ENCODE measurements around the gene KRTAP2-3.
"Not testable (repeated sequence)": the region's sequence is repeated elsewhere in the genome, so short reads cannot be mapped to it uniquely, and the experiment has no call there.

DNA sequence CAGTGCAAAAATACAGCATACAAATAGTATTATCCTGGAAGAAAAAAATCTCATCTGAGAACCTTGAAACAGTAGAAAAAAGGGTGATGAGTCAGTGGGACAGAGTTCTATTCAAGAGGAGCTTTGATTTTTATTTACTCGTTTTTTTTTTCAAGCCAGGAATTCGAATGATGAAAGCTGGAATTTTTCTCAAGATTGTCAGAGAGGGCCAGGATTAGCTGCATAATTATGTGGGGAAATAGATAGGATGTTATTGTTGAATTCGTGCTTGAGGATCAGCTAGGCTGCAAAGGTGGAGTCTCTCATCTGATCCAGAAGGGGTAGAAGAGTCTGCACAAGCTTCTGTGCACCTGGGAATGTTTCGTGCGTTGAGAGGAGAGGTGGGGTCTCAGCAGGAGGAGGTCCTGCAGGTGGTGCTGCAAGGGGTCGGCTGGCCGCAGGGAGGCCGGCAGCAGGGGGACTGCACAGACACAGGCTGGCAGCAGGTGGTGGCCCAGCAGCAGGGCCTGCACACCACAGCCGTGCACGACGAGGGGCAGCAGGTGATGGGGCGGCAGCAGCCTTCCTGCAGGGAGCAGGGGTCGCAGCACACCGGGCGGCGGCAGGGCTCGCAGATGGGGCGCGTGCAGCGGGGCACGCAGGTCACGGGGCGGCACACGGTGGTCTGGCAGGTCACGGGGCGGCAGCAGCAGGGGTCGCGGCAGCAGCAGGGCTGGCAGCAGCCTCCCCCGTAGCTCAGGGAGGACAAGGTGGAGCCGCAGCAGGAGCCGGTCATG, 450 bp downstream of the KRTAP2-3 start:
- TF ChIP-seq CTCF (IDR thresholded peaks at IDR 0.05 in 8 of 11, conservative IDR thresholded peaks at IDR 0.05 in 3 of 11); POLR2A (IDR thresholded peaks at IDR 0.05); POLR2AphosphoS5 (IDR thresholded peaks at IDR 0.05): not testable (repeated sequence)

Measured in spleen (tissue), 7 donors.